GM12872 (cell line): ENCODE data around the gene MAPKAP1.

Experiments
- CTCF ChIP-seq: IDR thresholded peaks from 3 replicates; pipeline ENCODE4 v1.5.1; 2011; ENCODE audit warnings: low read depth, mild to moderate bottlenecking, low read length, moderate library complexity; ENCODE audit not compliant: insufficient read depth

MAPKAP1 gene

GRCh38 chr9:125613141-125613540, 93.9 kb downstream of the MAPKAP1 start:
- no peak for TF ChIP-seq CTCF

GRCh38 chr9:125612616-125613015, 94.4 kb downstream of the MAPKAP1 start:
- TF ChIP-seq CTCF = no peak

DNA sequence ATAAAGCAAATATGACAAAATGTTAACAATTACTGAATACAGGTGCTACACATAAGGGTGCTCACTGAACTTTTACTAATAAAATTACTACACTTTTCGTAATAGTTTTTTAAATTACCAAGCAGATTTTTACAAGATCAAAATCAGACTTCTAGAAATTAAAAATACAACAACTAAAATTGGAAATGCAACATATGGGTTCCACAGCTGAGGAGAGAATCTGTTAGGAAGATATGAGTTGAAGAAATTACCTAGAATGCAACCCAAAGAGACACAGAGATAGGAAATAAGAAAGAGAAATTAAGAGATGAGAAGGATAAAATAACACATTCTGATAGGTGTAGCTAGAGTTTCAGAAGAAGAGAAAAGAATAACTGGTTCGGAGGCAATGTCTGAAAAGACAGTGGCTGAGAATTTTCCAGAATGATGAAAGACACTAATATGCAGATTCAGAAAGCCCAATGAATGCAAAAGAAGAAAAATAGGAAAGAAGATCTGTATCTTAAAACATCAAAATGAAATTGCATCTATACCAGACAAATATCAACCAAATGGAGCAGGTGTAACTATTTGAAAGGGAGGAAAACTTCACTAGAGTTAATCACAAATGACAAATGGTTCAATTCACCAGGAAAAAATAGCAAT, 95.8 kb downstream of the MAPKAP1 start:
- no peak for TF ChIP-seq CTCF

DNA sequence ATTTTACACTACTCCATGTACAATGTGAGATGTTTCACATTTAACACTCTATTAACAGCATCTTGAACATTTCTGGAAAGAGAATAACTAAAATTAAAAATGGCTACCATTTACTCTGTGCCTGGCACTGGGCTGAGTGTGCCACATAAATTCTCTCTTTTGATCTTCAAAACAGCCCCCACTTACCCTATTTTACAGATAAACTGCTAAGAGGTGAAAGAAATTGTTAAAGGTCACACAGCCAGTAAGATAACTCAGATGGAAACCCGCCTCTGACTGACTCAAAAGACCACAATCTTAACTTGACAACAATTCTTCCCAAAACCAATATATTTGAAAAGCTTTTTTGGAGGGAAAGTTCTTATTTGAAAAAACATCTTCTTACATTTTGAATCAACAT, 97.3 kb downstream of the MAPKAP1 start:
- TF ChIP-seq CTCF = no peak

- TF ChIP-seq CTCF = no peak
These were observed 98.4 kb downstream of the MAPKAP1 start for GRCh38 chr9:125608489-125609224.

DNA sequence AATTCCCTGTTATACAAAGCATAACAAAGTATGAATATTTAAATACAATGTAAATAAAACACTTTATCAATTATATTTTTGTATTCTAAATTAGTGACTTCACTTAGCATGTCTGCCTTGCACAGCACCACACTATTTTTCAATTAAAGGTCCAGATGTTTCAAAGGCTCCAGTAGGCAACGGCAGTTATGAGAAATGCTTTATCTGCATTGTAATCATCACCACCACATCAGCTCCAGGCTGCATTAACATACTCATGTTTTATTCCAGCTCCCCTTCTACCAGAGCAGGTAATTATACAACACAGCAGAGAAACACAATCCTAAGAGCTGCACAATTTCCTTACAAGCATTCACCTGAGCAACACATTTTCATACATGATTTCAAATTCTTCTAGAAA, 102.8 kb downstream of the MAPKAP1 start:
- TF ChIP-seq CTCF = no peak

DNA sequence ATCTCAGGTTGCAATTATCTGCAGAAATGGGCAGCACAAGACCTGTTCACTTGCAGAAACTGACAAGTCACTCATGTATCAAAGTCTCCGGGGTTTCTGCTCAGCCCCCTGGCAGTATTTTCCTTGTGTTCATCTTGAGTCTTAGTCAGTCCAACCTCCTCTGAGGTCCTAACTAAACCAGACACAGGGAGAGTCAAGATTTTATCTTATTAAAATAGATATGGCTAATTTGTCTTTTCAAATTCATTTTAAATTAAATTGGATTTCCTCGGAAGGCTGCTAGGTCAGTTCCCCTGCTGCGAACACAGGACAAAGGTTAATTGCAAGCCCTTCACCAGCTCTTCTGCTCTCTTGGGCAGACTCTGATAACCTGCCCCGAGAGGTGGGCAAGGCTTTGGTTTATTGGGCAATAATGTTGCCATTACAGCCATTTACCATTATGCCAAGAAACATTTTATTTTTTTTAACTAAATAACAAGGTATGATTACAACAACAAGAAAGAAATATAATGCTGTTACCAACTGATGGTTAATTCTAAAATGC, 103.5 kb downstream of the MAPKAP1 start:
- no peak for TF ChIP-seq CTCF
